ENCODE results near the gene EML4. TPM values are rescaled to one million over a fixed set of nuclear protein-coding genes. Genes with fewer than 3 reads are reported as not detected.

The EML4 gene
- total RNA-seq, 1 donor from 2014 or later: 95.8 TPM

GRCh38 chr2:42367835-42368234 lies 198.7 kb downstream of the EML4 start:
- CTCF ChIA-PET: no interaction called here
- no peak overlapping the region for H3K4me3 Mint-ChIP-seq

GRCh38 chr2:42368817-42369531 lies 199.8 kb downstream of the EML4 start:
- ATAC-seq (ENCODE audit: low read depth): no peak
- Mint-ChIP-seq H3K36me3 (ENCODE audit: low read depth) (no peaks in the 10 kb centered on the region), H3K27me3 (peaks cover 3% of the 10 kb centered on the region), H3K4me3 (no peak overlapping the region), H3K4me1 (no peaks in the 10 kb centered on the region), H3K27ac (no peak overlapping the region), H3K9me3 (no peaks in the 10 kb centered on the region)
- TF ChIP-seq CTCF (IDR thresholded peaks at IDR 0.05): no peak
- ChIA-PET CTCF (no interaction called here), POLR2A (no interaction called here)
- DNase-seq: no peak
- intact Hi-C loops (cut with micrococcal nuclease): no loop called here

More at GRCh38 chr2:42367835-42368234, 198.7 kb downstream of the EML4 start:
- Mint-ChIP-seq H3K4me1 (no peaks in the 10 kb centered on the region), H3K27me3 (peaks cover 4% of the 10 kb centered on the region), H3K9me3 (no peaks in the 10 kb centered on the region), H3K27ac (no peak overlapping the region), H3K36me3 (ENCODE audit: low read depth) (no peaks in the 10 kb centered on the region)
- DNase-seq (no peak), ATAC-seq (ENCODE audit: low read depth) (no peak)
- no peak for TF ChIP-seq CTCF (IDR thresholded peaks at IDR 0.05)
- POLR2A ChIA-PET: no interaction called here
- intact Hi-C loops (cut with micrococcal nuclease): no loop called here

GRCh38 chr2:42369532-42370229 lies 200.5 kb downstream of the EML4 start:
- no peak for TF ChIP-seq CTCF (IDR thresholded peaks at IDR 0.05)
- no peaks in the 10 kb centered on the region for H3K9me3 Mint-ChIP-seq
- CTCF ChIA-PET: no interaction called here
- no peaks in the 10 kb centered on the region for H3K4me1 Mint-ChIP-seq
- H3K36me3 Mint-ChIP-seq (ENCODE audit: low read depth): no peaks in the 10 kb centered on the region
- DNase-seq (no peak), ATAC-seq (ENCODE audit: low read depth) (no peak)
- intact Hi-C loops (cut with micrococcal nuclease): no loop called here
- POLR2A ChIA-PET: no interaction called here
- H3K27ac Mint-ChIP-seq: no peak overlapping the region
- no peak overlapping the region for H3K4me3 Mint-ChIP-seq
- no peaks in the 10 kb centered on the region for H3K27me3 Mint-ChIP-seq

GRCh38 chr2:42371611-42372473 lies 202.7 kb downstream of the EML4 start:
- Mint-ChIP-seq H3K4me3 (no peak overlapping the region), H3K4me1 (no peaks in the 10 kb centered on the region), H3K36me3 (ENCODE audit: low read depth) (no peaks in the 10 kb centered on the region), H3K27me3 (no peaks in the 10 kb centered on the region), H3K9me3 (no peaks in the 10 kb centered on the region), H3K27ac (no peak overlapping the region)
- DNase-seq (no peak), ATAC-seq (ENCODE audit: low read depth) (no peak)
- CTCF ChIA-PET: no interaction called here
- TF ChIP-seq CTCF (IDR thresholded peaks at IDR 0.05): no peak
- intact Hi-C loops (cut with micrococcal nuclease): no loop called here
- POLR2A ChIA-PET: no interaction called here

Data from activated B cell treated with CpG ODN at 0.5 μM for 24 hours (primary cell).